NCI-H748 (cell line): ENCODE data around the gene ACSL3.
"Not testable (repeated sequence)": the region's sequence is repeated elsewhere in the genome, so short reads cannot be mapped to it uniquely, and the experiment has no call there.

Source experiments
- DNase-seq: peaks from one replicate; lab custom pipeline; 2025; ENCODE audit not compliant: unreplicated experiment; lab: John Stamatoyannopoulos, UW

ACSL3 gene

DNA sequence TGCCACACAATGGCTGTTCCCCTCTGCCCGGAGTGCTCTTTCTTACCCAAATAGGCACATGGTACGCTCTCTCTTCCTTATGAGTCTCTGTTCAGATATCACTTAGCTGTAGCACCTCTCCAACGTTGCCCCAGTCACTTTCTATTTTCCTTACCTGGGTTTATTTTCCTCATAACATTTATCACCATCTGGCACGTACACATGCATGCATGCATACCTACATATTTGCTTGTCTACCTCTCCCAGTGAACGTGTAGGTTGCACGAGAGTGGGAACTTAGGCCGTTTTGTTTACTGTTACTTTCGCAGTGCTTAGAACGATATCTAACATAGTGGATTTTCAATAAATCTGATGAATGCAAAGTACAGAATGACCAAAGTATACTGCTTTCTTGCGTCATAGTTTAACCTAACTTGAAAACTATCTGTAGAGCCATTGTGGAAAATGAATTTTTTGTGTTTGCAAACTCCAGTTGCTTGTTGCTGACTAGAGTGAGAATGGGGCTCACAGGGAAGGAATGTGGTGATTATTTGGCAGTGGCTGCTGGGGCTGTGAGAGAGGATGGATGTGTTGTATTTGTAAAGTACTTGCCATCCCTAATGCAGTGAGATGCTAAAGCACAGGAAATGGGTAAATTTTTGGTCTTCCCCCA lies 47.1 kb downstream of the ACSL3 start:
- DNase-seq: no peak

DNA sequence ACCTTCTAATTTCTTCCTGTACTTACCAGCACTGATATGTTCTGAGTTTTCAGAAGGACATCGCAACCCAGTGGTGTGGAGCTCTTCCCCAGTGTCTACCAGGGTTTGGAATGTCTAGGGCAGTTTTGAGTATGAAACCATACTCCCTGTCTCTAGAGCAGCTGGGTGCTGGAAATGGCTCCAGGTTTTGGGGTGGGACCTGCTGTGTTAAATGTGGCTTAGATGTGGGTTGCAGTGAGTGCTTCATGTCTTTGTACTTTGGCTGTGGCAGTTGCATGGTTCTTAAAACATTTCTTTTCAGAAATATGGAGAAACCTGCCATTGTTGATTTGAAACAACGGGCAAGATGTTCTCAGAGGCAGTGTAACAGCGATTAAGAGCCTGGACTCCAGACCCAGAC lies 48.5 kb downstream of the ACSL3 start:
- no peak for DNase-seq

DNA sequence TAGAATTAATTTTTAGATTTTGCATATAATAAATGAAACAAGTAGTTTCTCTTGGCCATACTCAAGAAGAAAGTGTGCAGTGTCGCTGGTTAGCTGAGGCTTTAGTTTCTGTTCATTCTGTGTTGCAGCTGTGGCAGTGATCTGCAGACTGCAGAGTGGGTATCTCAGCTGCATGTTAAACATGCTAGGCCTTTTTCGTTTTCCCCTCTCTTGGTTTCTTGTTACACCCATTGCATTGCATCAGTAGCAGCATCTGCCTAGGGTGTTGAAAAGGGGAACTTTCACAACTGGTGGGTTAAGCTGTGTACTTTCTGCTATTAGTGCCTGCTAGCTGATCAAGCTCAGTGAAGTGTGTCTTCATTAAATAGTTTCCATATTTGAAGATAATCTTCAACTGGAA lies 51.3 kb downstream of the ACSL3 start:
- DNase-seq: no peak

DNA sequence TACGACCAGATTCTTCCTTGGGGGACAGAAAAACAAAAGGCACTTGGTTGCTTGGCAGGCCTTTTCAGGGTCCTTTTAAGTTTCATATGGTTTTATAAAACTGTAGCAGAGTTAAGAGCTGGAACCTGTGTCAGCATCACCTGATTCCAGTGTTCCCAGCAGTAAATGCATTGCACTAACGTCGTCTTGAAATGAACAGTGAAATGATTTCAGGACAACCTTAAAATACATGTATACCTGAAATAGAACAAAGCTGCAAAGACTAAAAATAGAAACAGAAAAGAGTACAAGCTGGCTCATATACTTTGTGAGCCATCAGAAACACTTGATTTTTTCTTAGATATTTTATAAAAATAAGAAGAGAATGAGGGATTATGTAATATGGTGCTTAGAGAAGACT lies 51.9 kb downstream of the ACSL3 start:
- no peak for DNase-seq

DNA sequence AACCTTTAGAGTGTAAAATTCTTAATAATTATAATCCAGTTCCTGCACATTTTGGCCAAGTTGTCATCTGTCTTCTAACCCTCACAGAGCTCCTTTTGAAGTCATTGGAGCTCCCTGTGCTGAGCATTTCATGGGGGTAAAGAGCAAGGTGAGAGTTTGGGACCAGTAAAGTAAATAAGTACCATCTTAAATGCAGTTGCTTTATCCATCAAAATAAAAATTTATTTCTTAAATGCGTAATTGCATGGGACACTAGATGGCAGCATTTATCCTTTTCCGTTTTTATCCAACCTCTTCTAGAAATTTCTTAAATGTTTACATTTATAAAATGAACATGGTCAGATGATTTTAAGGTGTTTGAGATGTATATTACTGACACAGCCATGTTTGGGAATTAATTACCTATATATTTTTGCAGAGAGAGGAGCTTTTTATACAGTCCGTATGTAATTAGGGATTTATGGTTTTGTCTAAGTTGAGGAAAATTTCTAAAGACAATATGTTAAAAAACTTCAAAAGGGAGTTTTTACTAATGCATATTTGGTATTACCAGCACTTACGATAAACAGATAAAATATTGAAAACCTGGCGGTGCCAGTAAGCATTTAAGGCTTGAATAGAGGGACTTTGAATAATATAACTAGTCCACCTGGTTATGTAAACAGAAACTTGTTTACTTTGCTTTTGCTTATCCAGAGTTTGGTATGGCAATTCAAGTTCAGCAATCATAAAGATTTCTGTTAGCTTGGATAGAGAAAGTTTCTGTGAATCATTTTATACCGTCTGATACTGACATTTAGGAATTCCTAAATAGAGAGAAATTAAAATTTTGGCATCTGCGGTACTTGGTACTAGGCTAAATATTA lies 54.5 kb downstream of the ACSL3 start:
- peak; percentile 25 for DNase-seq

- no peak for DNase-seq
These were observed 55.7 kb downstream of the ACSL3 start for GRCh38 chr2:222916229-222917197.

DNA sequence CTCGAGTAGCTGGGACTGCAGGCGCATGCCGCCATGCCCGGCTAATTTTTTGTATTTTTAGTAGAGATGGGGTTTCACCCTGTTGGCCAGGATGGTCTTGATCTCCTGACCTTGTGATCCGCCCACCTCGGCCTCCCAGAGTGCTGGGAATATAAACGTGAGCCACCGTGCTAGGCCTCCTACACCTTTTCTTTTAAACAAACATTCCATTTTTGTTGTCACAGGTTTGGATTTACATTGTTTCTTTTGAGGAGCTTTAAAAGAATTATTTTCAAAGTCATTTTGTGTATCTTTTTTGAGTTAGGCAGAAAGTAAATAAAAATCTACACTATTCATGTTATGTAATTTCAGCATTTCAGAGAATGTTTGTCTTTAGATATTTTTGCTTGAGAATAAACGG lies 56.4 kb downstream of the ACSL3 start:
- DNase-seq: not testable (repeated sequence)

- DNase-seq: no peak
These were observed 59.1 kb downstream of the ACSL3 start for GRCh38 chr2:222919841-222920526.

DNA sequence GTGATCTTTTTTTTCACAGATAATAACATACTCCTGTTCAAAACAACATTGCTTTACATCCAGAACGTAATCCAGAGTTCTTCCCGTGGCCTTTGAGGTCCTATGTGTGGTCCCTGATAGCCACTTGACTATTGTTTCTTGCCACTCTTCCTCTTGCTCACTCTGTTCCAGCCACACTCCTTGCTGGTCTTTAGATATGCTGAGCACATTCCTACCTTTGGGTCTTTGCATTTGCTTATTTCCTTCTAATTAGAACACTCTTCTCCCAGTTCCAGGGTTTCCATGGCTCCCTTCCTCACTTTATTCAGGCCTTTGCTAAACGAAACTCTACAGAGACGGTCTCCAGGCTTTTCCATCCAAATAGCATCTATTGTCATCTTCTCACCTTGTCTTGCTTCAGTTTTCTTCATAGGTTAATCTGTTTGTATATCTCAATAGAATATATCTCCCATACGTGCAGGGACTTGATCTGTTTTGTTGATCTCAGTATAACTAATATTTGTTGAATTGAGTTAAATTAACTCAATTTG lies 59.9 kb downstream of the ACSL3 start:
- no peak for DNase-seq

- DNase-seq: peak; percentile 7
These were observed 61.4 kb downstream of the ACSL3 start for GRCh38 chr2:222922019-222922800.

GRCh38 chr2:222926915-222927314 lies 66.1 kb downstream of the ACSL3 start:
- DNase-seq: no peak

- no peak for DNase-seq
These were observed 66.8 kb downstream of the ACSL3 start for GRCh38 chr2:222927600-222927999.

DNA sequence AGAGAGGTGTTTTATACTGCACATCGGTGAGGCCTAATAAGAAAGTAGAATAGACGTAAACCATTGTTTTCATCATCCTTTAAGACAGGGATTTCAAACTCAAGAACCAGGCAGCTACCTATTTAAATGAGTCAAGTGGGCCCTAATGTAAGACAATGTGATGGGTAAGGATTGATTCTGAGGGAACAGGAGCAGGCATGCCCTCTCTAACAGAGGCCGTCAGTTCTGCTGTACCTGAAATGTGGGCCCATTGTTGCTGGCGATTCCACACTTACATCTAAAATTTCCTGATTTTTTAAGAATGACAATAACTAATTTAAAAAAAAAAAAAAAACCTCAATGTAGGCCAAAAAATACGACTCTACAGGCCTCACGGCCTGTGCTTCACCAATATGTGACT lies 67.5 kb downstream of the ACSL3 start:
- DNase-seq: no peak

GRCh38 chr2:222930862-222931261 lies 70.0 kb downstream of the ACSL3 start:
- DNase-seq: no peak

GRCh38 chr2:222931659-222932058 lies 70.8 kb downstream of the ACSL3 start:
- no peak for DNase-seq

- no peak for DNase-seq
These were observed 72.6 kb downstream of the ACSL3 start for GRCh38 chr2:222933458-222933857.

- no peak for DNase-seq
These were observed 75.0 kb downstream of the ACSL3 start for GRCh38 chr2:222935688-222936298.

DNA sequence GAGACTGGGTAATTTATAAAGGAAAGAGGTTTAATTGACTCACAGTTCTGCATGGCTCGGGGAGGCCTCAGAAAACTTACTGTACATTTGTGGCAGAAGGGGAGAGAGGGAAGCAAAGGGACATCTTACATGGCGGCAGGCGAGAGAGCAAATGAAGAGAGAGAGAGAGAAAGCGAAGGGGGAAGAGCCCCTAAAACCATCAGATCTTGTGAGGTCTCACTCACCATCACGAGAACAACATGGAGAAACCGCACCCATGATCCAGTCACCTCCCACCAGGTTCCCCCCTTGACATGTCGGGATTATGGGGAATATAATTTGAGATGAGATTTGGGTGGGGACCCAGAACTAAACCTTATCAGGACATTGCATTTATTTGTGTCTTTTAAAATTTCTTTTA lies 75.9 kb downstream of the ACSL3 start:
- DNase-seq: no peak

DNA sequence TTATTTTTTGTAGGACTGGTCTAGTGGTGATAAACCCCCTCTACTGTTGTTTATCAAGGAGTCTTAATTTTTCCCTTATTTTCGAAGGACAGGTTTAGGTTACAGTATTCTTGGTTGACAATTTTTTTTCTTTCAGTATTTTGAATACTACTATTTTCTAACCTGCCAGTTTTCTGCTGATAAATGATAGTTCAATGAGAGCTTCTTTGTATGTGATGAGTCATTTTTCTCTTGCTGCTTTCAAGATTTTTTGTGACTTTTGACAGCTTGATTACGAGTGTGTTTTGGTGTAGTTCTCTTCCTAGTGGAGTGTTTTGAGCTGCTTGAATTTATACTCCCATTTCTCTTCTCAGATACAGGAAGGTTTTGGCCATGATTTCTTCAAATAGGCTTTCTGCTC lies 77.5 kb downstream of the ACSL3 start:
- no peak for DNase-seq
